K562 (cell line): Measurements from ENCODE around the gene LIMCH1.

Experiments
- ATF2 ChIP-seq: sonication (generic); formaldehyde crosslinking; IDR thresholded peaks from 2 replicates; pipeline ENCODE4 v1.8.1; 2022; ENCODE audit warnings: missing genetic modification reagents
- ATF3 ChIP-seq, 2 experiments: fragments of 450-650 bp in 1 of 2; sonication (generic) in 1 of 2; formaldehyde crosslinking in 1 of 2; IDR thresholded peaks in 1 of 2; conservative IDR thresholded peaks in 1 of 2; 2 replicates each; pipeline versions ENCODE4 v1.6.1 to v1.8.1; 2016 to 2023; ENCODE audit warnings: mild to moderate bottlenecking in 2 of 2, moderate library complexity in 2 of 2, inconsistent platforms in 1 of 2, missing genetic modification reagents in 1 of 2
- CTCF ChIP-seq, 3 experiments: IDR thresholded peaks in 2 of 3; conservative IDR thresholded peaks in 1 of 3; 2 replicates each; pipeline ENCODE4 v1.5.1; 2011 to 2012; ENCODE audit warnings: low read length in 3 of 3, mild to moderate bottlenecking in 3 of 3, control low read depth in 2 of 3, improper control_type of control experiment in 1 of 3, inconsistent platforms in 1 of 3, low read depth in 1 of 3, mixed read lengths in 1 of 3, moderate library complexity in 1 of 3; ENCODE audit not compliant: insufficient read depth in 2 of 3
- MTF1 ChIP-seq: fragments of 250-450 bp; sonication (Bioruptor Pico); IDR thresholded peaks from 2 replicates; pipeline ENCODE4 v1.9.0; 2021; ENCODE audit warnings: moderate library complexity, mild to moderate bottlenecking, inconsistent platforms, borderline replicate concordance
- NKRF ChIP-seq: fragments of 450-650 bp; IDR thresholded peaks from 2 replicates; pipeline ENCODE4 v1.6.1; 2016; ENCODE audit warnings: borderline replicate concordance
- NR3C1 ChIP-seq: sonication (generic); formaldehyde crosslinking; IDR thresholded peaks from 2 replicates; pipeline ENCODE4 v1.8.1; 2022; ENCODE audit warnings: missing genetic modification reagents
- PKNOX1 ChIP-seq: fragments of 450-650 bp; IDR thresholded peaks from 2 replicates; pipeline ENCODE4 v1.6.1; 2016
- POLR2A ChIP-seq: fragments of 450-650 bp; conservative IDR thresholded peaks from 2 replicates; pipeline ENCODE4 v1.6.1; 2016
- SETDB1 ChIP-seq: IDR thresholded peaks from one replicate; pipeline ENCODE4 v1.6.1; 2012; ENCODE audit warnings: low read length, control low read depth, inconsistent platforms
- SMC3 ChIP-seq: conservative IDR thresholded peaks from 2 replicates; pipeline ENCODE4 v1.6.1; 2011; ENCODE audit warnings: low read depth, low read length, improper control_type of control experiment; ENCODE audit not compliant: insufficient read depth
- TAF1 ChIP-seq: IDR thresholded peaks from 2 replicates; pipeline ENCODE4 v1.6.1; 2011; ENCODE audit warnings: mild to moderate bottlenecking, low read length, moderate library complexity; ENCODE audit not compliant: insufficient read depth, control insufficient read depth, severe bottlenecking; ENCODE audit errors: extremely low read depth
- ZFP30 ChIP-seq: fragments of 250-450 bp; sonication (Bioruptor Pico); IDR thresholded peaks from 2 replicates; pipeline ENCODE4 v1.8.0; 2022; ENCODE audit warnings: moderate library complexity, mild to moderate bottlenecking, inconsistent platforms, borderline replicate concordance
- ZNF444 ChIP-seq: fragments of 250-450 bp; sonication (Bioruptor Pico); IDR thresholded peaks from 2 replicates; pipeline ENCODE4 v1.4.0; 2020; ENCODE audit warnings: mild to moderate bottlenecking, moderate library complexity

- no peak for TF ChIP-seq ZFP30 (CRISPR knock-in tag)
- TF ChIP-seq POLR2A = no peak
- TF ChIP-seq ATF3 (IDR thresholded peaks at IDR 0.05) = no peak
- TF ChIP-seq ATF3 (CRISPR knock-in tag; conservative IDR thresholded peaks at IDR 0.05) = no peak
- TF ChIP-seq NR3C1 (CRISPR knock-in tag) = no peak
- no peak for TF ChIP-seq TAF1
- TF ChIP-seq SMC3 = no peak
- TF ChIP-seq CTCF (IDR thresholded peaks at IDR 0.05 in 2 of 3, conservative IDR thresholded peaks at IDR 0.05 in 1 of 3; ENCODE audit: insufficient read depth in 2 of 3, low read depth in 1 of 3, low read length in 3 of 3) = no peak
- no peak for TF ChIP-seq MTF1 (CRISPR knock-in tag)
- TF ChIP-seq SETDB1 = no peak
- no peak for TF ChIP-seq NKRF
- no peak for TF ChIP-seq ATF2 (CRISPR knock-in tag)
- no peak for TF ChIP-seq ZNF444 (CRISPR knock-in tag)
- no peak for TF ChIP-seq PKNOX1
These were observed 2.7 kb downstream of the LIMCH1 start for GRCh38 chr4:41540687-41541086.
